H9 (cell line): ENCODE results near the gene DDX20. TPM values are rescaled to one million over a fixed set of nuclear protein-coding genes. Genes with fewer than 3 reads are reported as not detected.

Source experiments
- DNase-seq: peaks from one replicate; pipeline ENCODE4 v3.0.0-alpha.2; 2017
- H2AFZ ChIP-seq: one replicate; pipeline ENCODE4 v1.6.1; 2013; ENCODE audit warnings: mild to moderate bottlenecking, low read length, control low read depth, moderate library complexity
- H2AK5ac ChIP-seq: 2 replicates; pipeline ENCODE4 v1.6.1; 2013; ENCODE audit warnings: low read length, control low read depth, mixed read lengths; ENCODE audit not compliant: insufficient read length
- H2BK120ac ChIP-seq: one replicate; pipeline ENCODE4 v1.6.1; 2013; ENCODE audit warnings: low read depth, mild to moderate bottlenecking, low read length, control low read depth, inconsistent platforms; ENCODE audit not compliant: poor library complexity, severe bottlenecking
- H2BK12ac ChIP-seq: 2 replicates; pipeline ENCODE4 v1.6.1; 2013; ENCODE audit warnings: low read length, control low read depth, mixed read lengths, low read depth; ENCODE audit not compliant: insufficient read length
- H2BK15ac ChIP-seq: 2 replicates; pipeline ENCODE4 v1.6.1; 2013; ENCODE audit warnings: low read depth, low read length, control low read depth
- H2BK20ac ChIP-seq: one replicate; pipeline ENCODE4 v1.6.1; 2013; ENCODE audit warnings: low read depth, mild to moderate bottlenecking, low read length, control low read depth, inconsistent platforms; ENCODE audit not compliant: poor library complexity, severe bottlenecking
- H2BK5ac ChIP-seq: 2 replicates; pipeline ENCODE4 v1.6.1; 2013; ENCODE audit warnings: low read length, control low read depth, mixed read lengths; ENCODE audit not compliant: insufficient read length
- H3K14ac ChIP-seq: 2 replicates; pipeline ENCODE4 v1.6.1; 2013; ENCODE audit warnings: low read length, control low read depth; ENCODE audit not compliant: insufficient read depth
- H3K18ac ChIP-seq: 2 replicates; pipeline ENCODE4 v1.6.1; 2013; ENCODE audit warnings: low read depth, mild to moderate bottlenecking, mixed read lengths, low read length, control low read depth; ENCODE audit not compliant: insufficient read length
- H3K23ac ChIP-seq: 2 replicates; pipeline ENCODE4 v1.6.1; 2013; ENCODE audit warnings: low read length, control low read depth, mixed read lengths, low read depth; ENCODE audit not compliant: insufficient read length
- H3K23me2 ChIP-seq: 2 replicates; pipeline ENCODE4 v1.6.1; 2013; ENCODE audit warnings: low read depth, mild to moderate bottlenecking, mixed read lengths, low read length, control low read depth; ENCODE audit not compliant: insufficient read length, poor library complexity, severe bottlenecking
- H3K27ac ChIP-seq: 2 replicates; pipeline ENCODE4 v1.5.1; 2013; ENCODE audit warnings: low read length, control low read depth, mixed read lengths, low read depth; ENCODE audit not compliant: insufficient read length
- H3K27me3 ChIP-seq: 2 replicates; pipeline ENCODE4 v1.6.1; 2013; ENCODE audit warnings: low read length, control low read depth, inconsistent platforms; ENCODE audit not compliant: insufficient read depth
- H3K4ac ChIP-seq: 2 replicates; pipeline ENCODE4 v1.6.1; 2013; ENCODE audit warnings: low read depth, mild to moderate bottlenecking, control low read depth, inconsistent platforms, low read length, moderate library complexity
- H3K4me1 ChIP-seq: 2 replicates; pipeline ENCODE4 v1.6.1; 2013; ENCODE audit warnings: low read length, control low read depth, inconsistent platforms; ENCODE audit not compliant: insufficient read depth
- H3K4me2 ChIP-seq: 2 replicates; pipeline ENCODE4 v1.6.1; 2013; ENCODE audit warnings: low read length, control low read depth, mixed read lengths; ENCODE audit not compliant: insufficient read length, insufficient read depth
- H3K56ac ChIP-seq: 2 replicates; pipeline ENCODE4 v1.6.1; 2013; ENCODE audit warnings: low read depth, mild to moderate bottlenecking, mixed read lengths, low read length, control low read depth; ENCODE audit not compliant: insufficient read length
- H3K79me1 ChIP-seq: 2 replicates; pipeline ENCODE4 v1.6.1; 2013; ENCODE audit warnings: low read depth, mild to moderate bottlenecking, moderate library complexity, low read length, control low read depth, inconsistent platforms; ENCODE audit not compliant: insufficient read depth, poor library complexity, severe bottlenecking
- H3K79me2 ChIP-seq: 2 replicates; pipeline ENCODE4 v1.6.1; 2013; ENCODE audit warnings: low read length, control low read depth, inconsistent platforms; ENCODE audit not compliant: insufficient read depth
- H3K9ac ChIP-seq: 2 replicates; pipeline ENCODE4 v1.6.1; 2013; ENCODE audit warnings: low read length, control low read depth, mixed read lengths; ENCODE audit not compliant: insufficient read length; ENCODE audit errors: extremely low read depth
- H3K9me3 ChIP-seq: one replicate; pipeline ENCODE4 v1.6.1; 2013; ENCODE audit warnings: low read depth, low read length, inconsistent platforms; ENCODE audit not compliant: control insufficient read depth
- H3T11ph ChIP-seq: one replicate; pipeline ENCODE4 v1.6.1; 2013; ENCODE audit warnings: mild to moderate bottlenecking, low read length, control low read depth, inconsistent platforms
- H4K20me1 ChIP-seq: one replicate; pipeline ENCODE4 v1.6.1; 2013; ENCODE audit not compliant: control insufficient read depth, insufficient read length, insufficient read depth
- H4K5ac ChIP-seq: 2 replicates; pipeline ENCODE4 v1.6.1; 2013; ENCODE audit warnings: low read depth, mild to moderate bottlenecking, mixed read lengths, low read length, control low read depth; ENCODE audit not compliant: insufficient read length
- H4K8ac ChIP-seq: replicated peaks from 2 replicates; pipeline ENCODE4 v1.6.1; 2013; ENCODE audit warnings: low read length, control low read depth, mixed read lengths, low read depth; ENCODE audit not compliant: insufficient read length
- H4K91ac ChIP-seq: 2 replicates; pipeline ENCODE4 v1.6.1; 2013; ENCODE audit warnings: low read depth, mild to moderate bottlenecking, moderate library complexity, mixed read lengths, low read length, control low read depth; ENCODE audit not compliant: insufficient read length
- H3K27ac Mint-ChIP-seq, 3 experiments: 2 replicates in 2 of 3; 3 replicates in 1 of 3; pipeline ENCODE4 v1.8.0; 2020 to 2021; ENCODE audit warnings: mixed read lengths in 3 of 3, mild to moderate bottlenecking in 1 of 3, moderate library complexity in 1 of 3
- H3K27me3 Mint-ChIP-seq: 2 replicates; pipeline ENCODE4 v1.8.0; 2021; ENCODE audit warnings: low read depth, mild to moderate bottlenecking, moderate library complexity, mixed read lengths
- H3K36me3 Mint-ChIP-seq, 3 experiments: 2 replicates in 2 of 3; 3 replicates in 1 of 3; pipeline ENCODE4 v1.8.0; 2020 to 2021; ENCODE audit warnings: low read depth in 3 of 3, mixed read lengths in 3 of 3; ENCODE audit not compliant: insufficient read depth in 1 of 3
- H3K4me1 Mint-ChIP-seq, 2 experiments: 2 replicates each; pipeline ENCODE4 v1.8.0; 2020; ENCODE audit warnings: mixed read lengths in 2 of 2
- H3K4me3 Mint-ChIP-seq, 2 experiments: 2 replicates in 1 of 2; 3 replicates in 1 of 2; pipeline ENCODE4 v1.8.0; 2020 to 2021; ENCODE audit warnings: mild to moderate bottlenecking in 2 of 2, mixed read lengths in 2 of 2, moderate library complexity in 1 of 2
- H3K9me3 Mint-ChIP-seq, 2 experiments: 2 replicates in 1 of 2; 3 replicates in 1 of 2; pipeline ENCODE4 v1.8.0; 2020; ENCODE audit warnings: mild to moderate bottlenecking in 2 of 2, mixed read lengths in 2 of 2, moderate library complexity in 1 of 2
- CTCF ChIP-seq: fragments of 200-600 bp; sonication (generic); conservative IDR thresholded peaks from 3 replicates; pipeline ENCODE4 v1.8.0; 2021; ENCODE audit warnings: antibody characterized with exemption, mild to moderate bottlenecking
- WGBS: extraction: QIAGEN DNeasy Blood & Tissue Kit; methylation state at CpG from one replicate; pipeline ENCODE4 v1.1.7; 2013; ENCODE audit warnings: missing lambda C conversion rate, low lambda C conversion rate, mixed read lengths; ENCODE audit not compliant: insufficient read length; ENCODE audit errors: extremely low coverage; 5-methylcytosine and 5-hydroxymethylcytosine counted together
- total RNA-seq: library from RNA; stranded (reverse); gene quantifications from 2 replicates; pipeline ENCODE4 v1.2.1, GENCODE V29; 2021

DDX20 gene
- total RNA-seq, 1 experiment from 2014 or later, result 38.3 TPM

GRCh38 chr1:111723091-111723806 is 32.5 kb upstream of the DDX20 start:
- no peak for DNase-seq
- no peak overlapping the region for H2BK120ac ChIP-seq
- H3K27me3 ChIP-seq, result no peaks in the 10 kb centered on the region
- TF ChIP-seq CTCF, result no peak
- no peak overlapping the region for H3K18ac ChIP-seq
- H2BK5ac ChIP-seq, result no peak overlapping the region
- peaks cover 2% of the 10 kb centered on the region for H4K20me1 ChIP-seq
- Mint-ChIP-seq H3K4me1 (peaks cover 42% of the 10 kb centered on the region in 2 experiments), H3K36me3 (peaks cover 2 to 4% (median 3%) of the 10 kb centered on the region in 3 experiments; a peak in 4 of 7 replicates), H3K9me3 (no peaks in the 10 kb centered on the region; a peak in 1 of 5 replicates), H3K27me3 (peaks cover 1% of the 10 kb centered on the region; the same call in 1 of the 2 replicates), H3K27ac (0 out of 7 replicates have a peak overlapping the region, but pooled peaks of 1 of the 3 experiments have one; percentile 13), H3K4me3 (no peak overlapping the region)
- H3K4me1 ChIP-seq, result peaks cover 15% of the 10 kb centered on the region; the same call in 1 of the 2 replicates
- no CpG with 5 or more reads among the region's 7 CpGs for WGBS
- no peak overlapping the region for H3K56ac ChIP-seq
- no peaks in the 10 kb centered on the region for H3K79me2 ChIP-seq
- no peak overlapping the region for H3K27ac ChIP-seq
- no peak overlapping the region for H2AFZ ChIP-seq
- no peak overlapping the region for H2BK12ac ChIP-seq
- H3K4ac ChIP-seq, result no peak overlapping the region
- H3T11ph ChIP-seq, result no peak overlapping the region
- H4K91ac ChIP-seq, result no peak overlapping the region
- no peak overlapping the region for H4K8ac ChIP-seq
- H3K4me2 ChIP-seq, result no peak overlapping the region
- H3K23me2 ChIP-seq, result no peaks in the 10 kb centered on the region
- no peak overlapping the region for H3K23ac ChIP-seq
- no peak overlapping the region for H2AK5ac ChIP-seq
- no peak overlapping the region for H2BK20ac ChIP-seq
- no peak overlapping the region for H4K5ac ChIP-seq
- no peaks in the 10 kb centered on the region for H3K9me3 ChIP-seq
- no peak overlapping the region for H3K14ac ChIP-seq
- H3K9ac ChIP-seq, result no peak overlapping the region
- H3K79me1 ChIP-seq, result no peaks in the 10 kb centered on the region
- no peak overlapping the region for H2BK15ac ChIP-seq
